GM19468 (cell line): ENCODE data around the gene FAT1.

ENCODE experiments used
- ATAC-seq: cut with Tn5 transposase; IDR thresholded peaks from one replicate; pipeline ENCODE4 v1.9.1; 2021; ENCODE audit warnings: mild to moderate bottlenecking, moderate library complexity, moderate number of reproducible peaks; ENCODE audit not compliant: unreplicated experiment; ENCODE audit errors: extremely low read depth

The FAT1 gene

DNA sequence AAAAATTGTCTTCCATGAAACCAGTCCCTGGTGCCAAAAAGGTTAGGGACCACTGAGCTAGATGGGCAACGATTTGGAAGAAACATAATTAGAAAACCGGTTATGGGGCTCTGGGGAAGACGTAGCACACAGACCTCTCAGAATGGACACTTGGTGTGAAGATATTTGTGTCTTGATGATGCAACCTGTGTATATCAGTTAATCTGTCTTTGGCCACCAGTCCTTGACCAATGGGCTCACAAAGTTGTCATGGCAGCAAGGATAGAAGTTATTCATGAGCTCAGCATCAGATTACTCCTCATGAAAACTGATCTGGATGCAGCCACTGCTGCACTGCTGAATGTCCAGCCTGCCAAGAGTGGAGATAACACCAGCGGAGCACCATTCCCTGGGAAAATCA, 181.9 kb downstream of the FAT1 start:
- ATAC-seq: no peak

DNA sequence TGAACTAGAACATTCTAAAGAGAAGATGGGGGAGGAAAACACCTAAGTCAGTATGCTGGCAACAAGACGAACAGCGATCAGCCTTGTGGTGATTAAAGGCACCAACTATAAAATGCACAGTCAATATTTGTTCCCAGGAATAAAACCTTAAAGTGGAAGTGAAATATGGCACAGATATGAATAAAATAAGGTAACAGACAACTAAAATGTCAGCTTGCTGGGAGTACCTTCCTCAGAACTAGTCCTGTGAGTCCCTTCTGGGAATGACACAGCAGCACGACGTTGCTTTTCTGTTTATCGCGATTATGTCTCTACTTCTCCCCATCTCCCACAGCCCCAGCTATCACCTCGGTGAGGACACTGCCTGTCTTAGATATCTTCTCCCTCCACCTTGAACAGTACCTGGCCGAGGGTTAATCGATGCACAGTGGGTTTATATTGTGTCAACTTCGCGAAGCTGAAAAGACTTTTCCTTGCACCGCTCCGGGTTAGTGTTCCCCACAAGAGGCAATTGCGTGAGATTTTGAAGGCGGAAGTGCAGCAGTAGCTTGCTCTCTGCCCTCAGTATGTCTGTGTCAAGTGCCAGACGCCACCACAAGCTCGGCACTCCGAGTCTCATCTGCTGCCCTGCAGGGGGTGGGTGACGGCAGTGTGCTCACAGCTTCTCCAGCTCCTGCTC, 185.7 kb downstream of the FAT1 start:
- ATAC-seq: no peak
